HFF-Myc (cell line): Measurements from ENCODE around the gene EXOC4.

Experiments used
- DNase-seq: peaks from one replicate; pipeline ENCODE4 v3.0.0-alpha.2; 2011; ENCODE audit warnings: low read depth; ENCODE audit errors: extremely low read depth
- H3K4me3 ChIP-seq: replicated peaks from 2 replicates; pipeline ENCODE4 v1.5.1; 2011; ENCODE audit warnings: low read depth, mild to moderate bottlenecking, control low read depth, low read length
- TF ChIP-seq, protein P1 (sequence below): IDR thresholded peaks from 2 replicates; pipeline ENCODE4 v1.5.1; 2012; ENCODE audit warnings: mild to moderate bottlenecking, low read depth, low read length, control low read depth; ENCODE audit errors: missing control alignments

The EXOC4 gene

DNA sequence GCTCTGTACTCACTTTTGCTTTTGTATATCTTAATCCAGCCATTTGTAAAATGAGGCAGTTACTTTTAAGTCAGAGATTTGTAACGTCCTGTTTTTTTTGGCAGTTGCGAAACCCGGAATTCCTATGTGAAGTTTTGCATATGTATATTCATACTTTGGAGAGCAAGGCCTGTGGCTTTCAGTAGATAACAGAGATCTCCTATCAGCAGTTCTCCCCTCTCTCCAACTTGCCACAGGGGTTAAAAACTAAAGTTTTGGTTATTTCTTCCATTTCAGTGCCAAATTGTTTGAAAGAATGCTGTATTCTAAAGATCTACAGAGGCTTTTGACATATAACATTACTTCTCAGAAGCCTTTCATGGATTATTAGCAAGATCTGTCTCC is 102.4 kb downstream of the EXOC4 start:
- TF ChIP-seq, protein P1, sequence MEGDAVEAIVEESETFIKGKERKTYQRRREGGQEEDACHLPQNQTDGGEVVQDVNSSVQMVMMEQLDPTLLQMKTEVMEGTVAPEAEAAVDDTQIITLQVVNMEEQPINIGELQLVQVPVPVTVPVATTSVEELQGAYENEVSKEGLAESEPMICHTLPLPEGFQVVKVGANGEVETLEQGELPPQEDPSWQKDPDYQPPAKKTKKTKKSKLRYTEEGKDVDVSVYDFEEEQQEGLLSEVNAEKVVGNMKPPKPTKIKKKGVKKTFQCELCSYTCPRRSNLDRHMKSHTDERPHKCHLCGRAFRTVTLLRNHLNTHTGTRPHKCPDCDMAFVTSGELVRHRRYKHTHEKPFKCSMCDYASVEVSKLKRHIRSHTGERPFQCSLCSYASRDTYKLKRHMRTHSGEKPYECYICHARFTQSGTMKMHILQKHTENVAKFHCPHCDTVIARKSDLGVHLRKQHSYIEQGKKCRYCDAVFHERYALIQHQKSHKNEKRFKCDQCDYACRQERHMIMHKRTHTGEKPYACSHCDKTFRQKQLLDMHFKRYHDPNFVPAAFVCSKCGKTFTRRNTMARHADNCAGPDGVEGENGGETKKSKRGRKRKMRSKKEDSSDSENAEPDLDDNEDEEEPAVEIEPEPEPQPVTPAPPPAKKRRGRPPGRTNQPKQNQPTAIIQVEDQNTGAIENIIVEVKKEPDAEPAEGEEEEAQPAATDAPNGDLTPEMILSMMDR: no peak
- no peak overlapping the region for H3K4me3 ChIP-seq

DNA sequence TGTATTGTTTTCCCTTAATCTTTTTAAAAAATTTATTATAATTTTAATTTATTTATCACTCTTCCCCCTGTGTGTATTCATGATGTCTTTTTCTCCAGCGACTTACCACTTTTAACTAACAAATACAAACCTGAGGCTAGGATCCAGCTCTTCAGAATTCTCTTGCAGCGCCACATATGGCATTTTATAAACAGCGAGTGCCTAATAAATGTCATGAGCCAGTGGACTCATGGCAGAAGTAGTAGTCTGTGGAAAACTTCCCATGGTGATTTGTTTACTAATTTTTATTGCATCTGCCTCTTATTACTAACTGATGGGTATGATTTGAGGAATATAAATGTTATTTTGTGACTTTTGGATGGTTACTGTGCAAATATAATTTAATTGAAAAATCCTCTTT is 102.9 kb downstream of the EXOC4 start:
- no peak for DNase-seq
- no peak overlapping the region for H3K4me3 ChIP-seq
- TF ChIP-seq, protein P1: no peak

More for the DNA sequence above, 102.4 kb downstream of the EXOC4 start:
- DNase-seq: no peak

DNA sequence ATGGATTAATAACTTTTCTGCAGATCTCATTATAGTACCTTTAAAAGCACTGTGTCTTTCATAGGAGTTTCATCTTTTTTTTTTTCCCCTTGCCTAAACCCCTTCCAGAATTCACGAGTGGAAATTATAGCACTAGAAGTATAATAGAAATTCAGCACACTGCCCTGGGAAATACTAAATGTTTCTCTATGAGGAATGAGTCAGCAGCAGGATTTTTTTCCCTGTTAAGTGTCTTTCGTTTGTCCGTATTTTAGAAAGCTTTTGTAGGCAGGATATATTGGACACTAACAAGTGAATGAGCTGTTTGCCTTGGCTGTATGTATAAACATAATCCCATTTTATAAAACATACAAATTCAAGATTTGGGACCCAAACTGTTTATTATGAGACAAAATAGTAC is 105.8 kb downstream of the EXOC4 start:
- DNase-seq: no peak
- no peak overlapping the region for H3K4me3 ChIP-seq
- TF ChIP-seq, protein P1: no peak

DNA sequence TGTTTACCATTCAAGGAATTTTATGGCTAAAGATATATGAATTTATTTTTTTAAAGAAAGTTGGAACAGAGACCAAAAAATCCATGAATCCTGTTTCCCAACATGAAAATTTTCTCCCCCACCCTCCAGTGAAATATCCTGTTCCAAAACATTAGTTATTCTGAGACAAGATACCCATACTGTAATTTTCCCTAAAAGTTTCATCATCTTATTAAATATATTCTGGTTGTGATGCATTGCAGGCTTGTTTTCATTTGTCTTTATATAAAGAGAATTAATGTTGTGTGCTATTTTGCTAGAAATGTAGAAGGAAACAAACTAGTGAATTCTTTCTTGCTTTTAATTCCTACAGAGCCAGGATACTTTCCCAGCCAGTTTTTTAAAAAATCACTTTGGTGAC is 106.6 kb downstream of the EXOC4 start:
- TF ChIP-seq, protein P1: no peak

DNA sequence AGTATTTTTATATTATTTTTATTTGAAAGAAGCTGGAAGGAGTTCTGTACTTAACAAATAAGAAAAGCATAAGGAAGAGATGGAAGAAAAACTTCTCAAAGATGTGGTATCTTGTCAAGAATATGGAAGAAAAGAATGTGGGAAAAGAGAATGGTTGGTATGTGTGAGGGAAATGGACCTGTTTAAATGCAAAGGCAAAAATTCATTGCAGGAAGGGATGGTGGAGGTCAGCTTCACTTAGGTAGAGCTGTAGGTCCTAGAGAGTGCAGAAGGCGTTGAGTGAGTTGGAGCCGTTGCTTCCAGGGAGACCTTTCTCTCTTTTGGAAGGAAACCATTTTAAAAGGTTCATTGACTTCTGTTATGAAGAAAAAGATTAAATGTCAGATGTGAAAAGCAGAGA is 107.3 kb downstream of the EXOC4 start:
- no peak overlapping the region for H3K4me3 ChIP-seq
- TF ChIP-seq, protein P1: no peak
- no peak for DNase-seq

More for the DNA sequence above, 106.6 kb downstream of the EXOC4 start:
- no peak for DNase-seq
- no peak overlapping the region for H3K4me3 ChIP-seq

DNA sequence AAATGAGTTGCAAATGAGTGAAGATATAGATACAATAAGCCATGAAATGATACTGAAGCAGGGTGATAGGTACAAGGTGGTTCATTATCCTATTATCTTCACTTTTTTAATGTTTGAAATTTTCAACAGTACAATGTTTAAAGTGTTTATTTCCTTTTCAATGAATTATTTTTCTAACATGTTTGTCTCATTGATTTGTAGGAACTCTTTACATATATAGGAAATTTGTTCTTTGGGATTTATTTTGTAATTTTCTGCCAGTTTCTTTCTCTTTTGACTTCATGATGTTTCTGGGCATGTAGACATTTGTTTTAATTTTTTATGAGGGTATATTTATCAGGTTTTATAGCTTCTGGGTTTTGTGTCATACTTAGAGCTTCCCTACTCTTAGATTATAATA is 108.9 kb downstream of the EXOC4 start:
- TF ChIP-seq, protein P1: no peak
- no peak for DNase-seq
- no peak overlapping the region for H3K4me3 ChIP-seq

DNA sequence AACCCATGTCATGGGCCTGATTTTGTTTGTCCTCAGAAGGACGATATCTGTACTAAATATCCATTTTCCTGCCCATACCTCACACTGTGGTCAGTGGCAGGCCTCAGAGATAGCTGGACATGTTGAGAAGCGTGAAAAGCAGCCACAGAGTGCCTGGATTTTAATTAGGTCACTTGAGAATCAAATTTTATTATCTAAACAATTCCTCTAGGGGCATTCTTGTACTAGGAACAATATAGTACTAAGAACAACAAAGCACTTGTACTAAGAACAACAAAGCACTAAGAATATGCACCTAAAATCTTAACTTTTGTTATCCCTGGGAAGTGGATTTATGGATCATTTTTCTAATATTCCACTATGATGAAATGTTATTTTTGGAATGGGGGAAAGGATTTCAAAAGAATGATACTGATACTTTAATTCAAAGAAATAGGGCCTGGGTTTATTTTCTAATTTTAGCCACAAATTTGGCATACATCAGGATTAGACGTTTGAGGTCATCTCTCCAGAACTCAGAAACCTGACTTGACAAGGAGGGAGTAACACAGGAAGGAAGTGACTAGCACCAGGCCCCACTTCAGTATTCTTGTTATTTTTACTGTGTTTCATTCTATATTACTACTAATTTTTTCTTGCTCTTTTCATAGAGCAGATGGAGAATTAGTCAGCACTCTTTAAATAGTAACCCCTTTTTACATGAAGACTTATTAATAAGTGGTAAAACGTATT is 112.2 kb downstream of the EXOC4 start:
- TF ChIP-seq, protein P1: no peak
- no peak for DNase-seq
- H3K4me3 ChIP-seq: no peak overlapping the region
